ENCODE measurements around the gene SHOC2. TPM values are rescaled to one million over a fixed set of nuclear protein-coding genes. Genes with fewer than 3 reads are reported as not detected.

The SHOC2 gene
- total RNA-seq, 1 donor, result 63.9 TPM

DNA sequence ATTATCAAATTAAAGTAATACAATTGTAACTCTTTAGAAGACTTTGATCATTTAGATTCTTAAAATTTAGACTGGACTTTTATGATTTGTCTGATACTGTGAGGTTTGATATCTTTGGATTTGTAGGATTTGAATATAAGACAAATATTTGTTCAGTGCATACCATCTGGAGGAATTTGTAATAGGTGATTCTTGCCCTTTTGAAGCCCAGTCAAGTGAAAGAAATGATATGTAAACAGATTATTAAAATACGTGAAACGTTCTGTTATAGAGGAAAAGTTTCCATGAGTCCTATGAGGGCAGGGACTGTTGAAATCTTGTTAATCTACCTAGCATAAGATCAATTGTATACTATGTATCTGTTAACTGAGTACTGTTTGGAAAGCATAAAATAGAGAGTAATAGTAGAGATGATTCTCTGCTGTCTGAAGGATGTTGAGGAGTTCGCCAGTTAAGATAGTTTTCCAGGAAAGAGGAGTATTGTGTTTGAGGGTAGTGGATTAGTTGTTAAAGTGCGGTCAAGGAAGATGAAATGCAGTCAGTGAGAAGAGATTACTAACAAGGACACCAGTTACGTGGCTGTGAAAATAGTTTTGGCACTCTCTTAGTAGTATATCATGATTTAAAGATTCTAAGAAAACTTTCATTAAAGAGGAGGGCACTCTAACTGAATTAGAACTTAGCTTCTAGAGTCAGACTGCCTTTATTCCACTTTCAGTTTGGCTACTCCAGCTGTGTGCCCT lies 33.3 kb upstream of the SHOC2 start:
- TF ChIP-seq, protein P1, sequence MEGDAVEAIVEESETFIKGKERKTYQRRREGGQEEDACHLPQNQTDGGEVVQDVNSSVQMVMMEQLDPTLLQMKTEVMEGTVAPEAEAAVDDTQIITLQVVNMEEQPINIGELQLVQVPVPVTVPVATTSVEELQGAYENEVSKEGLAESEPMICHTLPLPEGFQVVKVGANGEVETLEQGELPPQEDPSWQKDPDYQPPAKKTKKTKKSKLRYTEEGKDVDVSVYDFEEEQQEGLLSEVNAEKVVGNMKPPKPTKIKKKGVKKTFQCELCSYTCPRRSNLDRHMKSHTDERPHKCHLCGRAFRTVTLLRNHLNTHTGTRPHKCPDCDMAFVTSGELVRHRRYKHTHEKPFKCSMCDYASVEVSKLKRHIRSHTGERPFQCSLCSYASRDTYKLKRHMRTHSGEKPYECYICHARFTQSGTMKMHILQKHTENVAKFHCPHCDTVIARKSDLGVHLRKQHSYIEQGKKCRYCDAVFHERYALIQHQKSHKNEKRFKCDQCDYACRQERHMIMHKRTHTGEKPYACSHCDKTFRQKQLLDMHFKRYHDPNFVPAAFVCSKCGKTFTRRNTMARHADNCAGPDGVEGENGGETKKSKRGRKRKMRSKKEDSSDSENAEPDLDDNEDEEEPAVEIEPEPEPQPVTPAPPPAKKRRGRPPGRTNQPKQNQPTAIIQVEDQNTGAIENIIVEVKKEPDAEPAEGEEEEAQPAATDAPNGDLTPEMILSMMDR (IDR thresholded peaks at IDR 0.05; ENCODE audit: insufficient read depth, low read length), result no peak
- no peak overlapping the region for H3K4me3 ChIP-seq (ENCODE audit: low read depth, low read length)
- DNase-seq (ENCODE audit: low read depth), result no peak

DNA sequence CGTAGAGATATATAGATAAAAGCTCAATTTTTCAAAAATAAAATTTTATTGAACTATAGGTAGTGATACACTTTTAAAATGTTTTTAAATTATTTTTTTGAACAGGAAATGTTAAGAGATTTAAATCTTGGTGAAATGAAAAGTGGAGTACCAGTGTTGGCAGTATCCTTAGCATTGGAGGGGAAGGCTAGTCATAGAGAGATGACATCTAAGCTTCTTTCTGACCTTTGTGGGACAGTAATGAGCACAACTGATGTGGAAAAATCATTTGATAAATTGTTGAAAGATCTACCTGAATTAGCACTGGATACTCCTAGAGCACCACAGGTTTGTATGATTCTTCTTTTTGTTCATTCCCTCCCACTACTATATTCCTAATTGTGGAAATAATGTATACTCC lies 31.8 kb upstream of the SHOC2 start:
- TF ChIP-seq, protein P1 (IDR thresholded peaks at IDR 0.05; ENCODE audit: insufficient read depth, low read length), result no peak
- DNase-seq (ENCODE audit: low read depth), result no peak
- no peak overlapping the region for H3K4me3 ChIP-seq (ENCODE audit: low read depth, low read length)

GRCh38 chr10:110892602-110893288 lies 26.7 kb upstream of the SHOC2 start:
- TF ChIP-seq, protein P1 (IDR thresholded peaks at IDR 0.05; ENCODE audit: insufficient read depth, low read length), result no peak
- no peak overlapping the region for H3K4me3 ChIP-seq (ENCODE audit: low read depth, low read length)
- no peak for DNase-seq (ENCODE audit: low read depth)

DNA sequence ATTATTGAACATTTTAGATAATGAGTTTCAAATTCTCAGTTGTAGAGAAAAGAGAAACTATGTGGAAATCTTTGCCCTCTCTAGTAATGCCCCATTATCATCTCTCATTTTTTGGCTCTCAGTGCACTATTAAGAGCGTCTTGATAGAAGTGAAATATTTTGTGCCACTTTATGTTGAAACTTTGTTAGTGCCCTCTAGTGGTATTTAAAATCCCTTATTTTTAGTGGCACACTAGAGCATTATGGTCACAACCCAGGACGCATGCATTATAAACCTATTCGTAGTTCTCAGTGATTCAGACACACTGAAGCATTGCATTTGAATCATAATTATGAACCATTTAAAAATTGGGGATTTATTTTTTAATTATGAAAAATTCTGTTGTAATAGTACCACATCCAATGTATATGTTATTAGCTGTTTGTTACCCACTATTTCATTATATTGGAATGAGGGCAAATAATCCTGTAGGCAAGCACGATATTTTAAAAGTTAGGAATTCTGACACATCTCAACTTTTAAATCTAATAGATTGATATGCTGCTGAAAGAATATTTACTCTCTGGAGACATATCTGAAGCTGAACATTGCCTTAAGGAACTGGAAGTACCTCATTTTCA lies 25.7 kb upstream of the SHOC2 start:
- TF ChIP-seq, protein P1 (IDR thresholded peaks at IDR 0.05; ENCODE audit: insufficient read depth, low read length), result peak; percentile 52
- H3K4me3 ChIP-seq (ENCODE audit: low read depth, low read length), result no peak overlapping the region
- peak; percentile 65 for DNase-seq (ENCODE audit: low read depth)

GRCh38 chr10:110897184-110897583 lies 22.2 kb upstream of the SHOC2 start:
- TF ChIP-seq, protein P1 (IDR thresholded peaks at IDR 0.05; ENCODE audit: insufficient read depth, low read length), result no peak
- DNase-seq (ENCODE audit: low read depth), result no peak
- H3K4me3 ChIP-seq (ENCODE audit: low read depth, low read length), result no peak overlapping the region

DNA sequence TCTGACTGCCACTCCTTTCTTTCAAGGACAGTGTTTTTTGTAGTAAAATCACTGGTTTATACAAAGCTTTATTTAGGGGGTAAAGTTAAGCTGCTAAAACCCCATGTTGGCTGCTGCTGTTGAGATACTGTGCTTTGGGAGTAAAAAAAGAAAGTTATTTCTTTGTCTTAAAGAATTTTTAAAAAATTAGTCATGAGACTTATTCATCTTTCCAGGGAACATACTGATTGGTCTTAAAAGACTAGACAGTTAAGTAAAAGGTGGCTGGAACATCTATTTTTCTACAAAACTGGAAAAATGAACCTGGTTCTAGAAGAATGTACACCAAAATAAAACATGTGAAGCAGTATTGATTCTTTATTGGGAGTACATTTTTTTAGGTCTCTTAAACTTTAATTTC lies 21.0 kb upstream of the SHOC2 start:
- no peak overlapping the region for H3K4me3 ChIP-seq (ENCODE audit: low read depth, low read length)
- TF ChIP-seq, protein P1 (IDR thresholded peaks at IDR 0.05; ENCODE audit: insufficient read depth, low read length), result no peak
- peak; percentile 31 for DNase-seq (ENCODE audit: low read depth)

Data from fibroblast of the aortic adventitia (primary cell).